ENCODE data around the gene C10orf71.

C10orf71 gene

GRCh38 chr10:49333192-49333591, 34.2 kb downstream of the C10orf71 start:
- H3K36me3 ChIP-seq = no peaks in the 10 kb centered on the region
- DNase-seq = no peak
- TF ChIP-seq CTCF (IDR thresholded peaks at IDR 0.05; ENCODE audit: low read depth, low read length) = no peak
- H3K4me1 ChIP-seq = no peaks in the 10 kb centered on the region
- H3K9me3 ChIP-seq = no peaks in the 10 kb centered on the region
- no peak overlapping the region for H3K4me3 ChIP-seq (ENCODE audit: low read depth, low read length)
- H3K27me3 ChIP-seq = no peaks in the 10 kb centered on the region

- Histone ChIP-seq H3K4me1 (no peaks in the 10 kb centered on the region), H3K36me3 (no peaks in the 10 kb centered on the region), H3K27me3 (no peaks in the 10 kb centered on the region), H3K4me3 (ENCODE audit: low read depth, low read length) (no peak overlapping the region), H3K9me3 (no peaks in the 10 kb centered on the region)
- TF ChIP-seq CTCF (IDR thresholded peaks at IDR 0.05; ENCODE audit: low read depth, low read length) = no peak
- no peak for DNase-seq
Observed at GRCh38 chr10:49334964-49335363, 36.0 kb downstream of the C10orf71 start.

- H3K4me3 ChIP-seq (ENCODE audit: low read depth, low read length) = no peak overlapping the region
- H3K36me3 ChIP-seq = no peaks in the 10 kb centered on the region
- no peaks in the 10 kb centered on the region for H3K27me3 ChIP-seq
- H3K4me1 ChIP-seq = no peaks in the 10 kb centered on the region
- no peak for TF ChIP-seq CTCF (IDR thresholded peaks at IDR 0.05; ENCODE audit: low read depth, low read length)
- DNase-seq = no peak
- no peaks in the 10 kb centered on the region for H3K9me3 ChIP-seq
Observed at GRCh38 chr10:49335364-49335972, 36.5 kb downstream of the C10orf71 start.

GRCh38 chr10:49338604-49339003, 39.6 kb downstream of the C10orf71 start:
- H3K27me3 ChIP-seq = no peaks in the 10 kb centered on the region
- H3K4me3 ChIP-seq (ENCODE audit: low read depth, low read length) = no peak overlapping the region
- TF ChIP-seq CTCF (IDR thresholded peaks at IDR 0.05; ENCODE audit: low read depth, low read length) = no peak
- no peaks in the 10 kb centered on the region for H3K9me3 ChIP-seq
- DNase-seq = no peak
- no peaks in the 10 kb centered on the region for H3K4me1 ChIP-seq
- no peaks in the 10 kb centered on the region for H3K36me3 ChIP-seq

GRCh38 chr10:49344840-49345239, 45.9 kb downstream of the C10orf71 start:
- no peak for DNase-seq
- H3K4me1 ChIP-seq = no peaks in the 10 kb centered on the region

More at GRCh38 chr10:49344840-49345239, 45.9 kb downstream of the C10orf71 start:
- no peak for TF ChIP-seq CTCF (IDR thresholded peaks at IDR 0.05; ENCODE audit: low read depth, low read length)
- Histone ChIP-seq H3K27me3 (no peaks in the 10 kb centered on the region), H3K9me3 (no peaks in the 10 kb centered on the region), H3K36me3 (no peaks in the 10 kb centered on the region), H3K4me3 (ENCODE audit: low read depth, low read length) (no peak overlapping the region)

Data from BE2C (cell line).